Activated T-cell treated with anti-CD3 and anti-CD28 coated beads for 48 hours (primary cell): ENCODE results near the gene ZSWIM1.

ENCODE experiments used
- DNase-seq: peaks from one replicate; pipeline ENCODE4 v3.0.0-alpha.2; 2020; ENCODE audit warnings: low read depth

ZSWIM1 gene

DNA sequence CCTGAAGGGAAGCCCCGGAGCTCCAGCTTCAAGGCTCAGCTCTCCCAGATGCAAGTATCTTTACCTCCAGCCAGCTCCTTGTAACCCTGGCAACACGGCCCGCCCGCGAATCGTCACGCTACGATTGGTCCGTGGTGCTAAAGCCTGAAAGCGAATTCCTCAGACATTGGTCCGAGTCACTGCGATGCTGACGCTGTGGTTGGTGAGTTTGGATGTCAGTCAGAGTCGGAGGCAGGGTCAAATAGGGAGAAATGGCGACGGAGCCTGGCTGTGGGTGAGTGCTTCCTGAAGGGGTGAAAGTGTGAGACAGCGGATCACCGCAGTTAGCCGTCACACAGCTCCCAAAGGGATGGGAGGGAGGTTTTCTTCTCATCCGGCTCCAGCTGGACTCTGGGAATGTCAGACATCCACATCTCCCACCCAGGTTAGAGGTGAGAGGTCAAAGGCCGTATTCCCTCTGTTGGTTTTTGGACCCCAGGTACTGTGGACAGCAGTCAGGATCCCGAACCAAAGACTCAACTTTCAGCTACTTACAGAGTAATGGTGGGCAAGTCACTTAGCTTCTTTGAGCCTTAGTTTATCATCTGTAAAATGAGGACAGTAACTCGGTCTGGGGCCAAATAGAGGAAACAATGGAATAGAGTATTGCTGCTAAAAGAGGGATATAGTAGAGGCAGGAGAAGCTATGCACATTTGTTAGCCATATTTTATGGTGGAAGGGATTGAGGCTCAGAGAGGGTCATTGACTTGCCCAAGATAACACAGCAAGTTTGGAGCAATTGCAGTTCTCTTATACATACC lies at the start of gene ZSWIM1:
Gene ZSWIM1 (plus strand): TSS at position 240 of the 801 bp plus-strand sequence. CDS start 1,366 bp downstream, outside the sequence.
- DNase-seq, result peak; percentile 96

DNA sequence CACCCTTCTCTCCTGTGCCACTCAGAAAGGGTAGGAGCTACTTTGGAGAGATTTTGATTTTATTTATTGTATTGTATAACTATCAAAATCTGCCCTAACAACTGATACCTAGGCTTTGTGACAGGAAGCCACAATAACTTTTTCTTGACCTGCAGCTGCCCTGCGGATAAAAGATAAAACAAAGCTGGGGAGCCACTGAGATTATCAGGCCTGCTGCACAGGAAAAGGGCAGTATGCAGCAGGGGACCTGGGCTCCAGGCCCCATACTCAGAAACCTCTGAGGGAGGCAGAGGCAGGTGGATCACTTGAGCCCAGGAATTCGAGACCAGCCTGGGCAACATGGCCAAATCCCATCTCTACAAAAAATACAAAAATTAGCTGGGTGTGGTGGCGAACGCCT lies 48.4 kb upstream of the ZSWIM1 start:
- no peak for DNase-seq

DNA sequence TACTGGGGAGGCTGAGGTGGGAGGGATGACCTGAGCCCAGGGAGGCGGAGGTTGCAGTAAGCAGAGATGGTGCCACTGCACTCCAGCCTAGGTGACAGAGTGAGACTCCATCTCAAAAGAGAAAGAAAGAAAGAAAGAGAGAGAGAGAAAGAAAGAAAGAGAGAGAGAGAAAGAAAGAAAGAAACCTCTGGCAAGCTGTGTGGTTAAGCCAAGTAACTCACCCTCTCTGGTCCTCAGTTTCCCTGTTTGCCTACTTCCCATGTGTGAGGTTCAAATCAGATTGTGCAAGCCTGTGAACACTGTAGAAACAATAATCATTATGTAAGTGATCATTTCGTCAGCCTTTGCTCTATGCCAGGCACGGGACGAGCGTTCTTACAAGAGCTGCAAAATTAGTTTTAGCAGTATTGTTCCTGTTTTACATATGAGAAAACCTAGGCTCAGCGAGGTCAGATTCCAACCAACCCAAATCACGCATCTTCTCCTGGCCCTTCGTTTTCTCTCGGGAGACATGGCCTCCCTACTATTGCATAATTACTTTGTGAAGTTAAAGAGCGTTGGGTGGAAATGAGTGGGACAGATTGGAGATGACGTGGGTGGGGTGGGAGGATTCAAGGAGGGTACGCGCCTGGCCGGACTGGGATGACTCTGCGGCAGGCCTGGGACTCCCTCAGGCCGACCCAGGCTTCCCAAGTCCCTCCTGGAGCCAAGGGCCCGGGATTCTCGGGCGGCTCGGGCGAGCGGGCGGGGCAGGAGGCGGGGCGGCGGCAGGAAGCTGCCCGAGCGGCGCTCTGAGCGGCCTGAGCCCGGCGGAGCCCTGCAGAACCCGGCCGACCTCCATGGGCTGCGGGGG lies 47.8 kb upstream of the ZSWIM1 start, which contains the start of gene SNX21:
Gene SNX21 (plus strand): TSS at position 770 of the 853 bp plus-strand sequence. CDS start 121 bp downstream, outside the sequence.
- peak; percentile 15 for DNase-seq

DNA sequence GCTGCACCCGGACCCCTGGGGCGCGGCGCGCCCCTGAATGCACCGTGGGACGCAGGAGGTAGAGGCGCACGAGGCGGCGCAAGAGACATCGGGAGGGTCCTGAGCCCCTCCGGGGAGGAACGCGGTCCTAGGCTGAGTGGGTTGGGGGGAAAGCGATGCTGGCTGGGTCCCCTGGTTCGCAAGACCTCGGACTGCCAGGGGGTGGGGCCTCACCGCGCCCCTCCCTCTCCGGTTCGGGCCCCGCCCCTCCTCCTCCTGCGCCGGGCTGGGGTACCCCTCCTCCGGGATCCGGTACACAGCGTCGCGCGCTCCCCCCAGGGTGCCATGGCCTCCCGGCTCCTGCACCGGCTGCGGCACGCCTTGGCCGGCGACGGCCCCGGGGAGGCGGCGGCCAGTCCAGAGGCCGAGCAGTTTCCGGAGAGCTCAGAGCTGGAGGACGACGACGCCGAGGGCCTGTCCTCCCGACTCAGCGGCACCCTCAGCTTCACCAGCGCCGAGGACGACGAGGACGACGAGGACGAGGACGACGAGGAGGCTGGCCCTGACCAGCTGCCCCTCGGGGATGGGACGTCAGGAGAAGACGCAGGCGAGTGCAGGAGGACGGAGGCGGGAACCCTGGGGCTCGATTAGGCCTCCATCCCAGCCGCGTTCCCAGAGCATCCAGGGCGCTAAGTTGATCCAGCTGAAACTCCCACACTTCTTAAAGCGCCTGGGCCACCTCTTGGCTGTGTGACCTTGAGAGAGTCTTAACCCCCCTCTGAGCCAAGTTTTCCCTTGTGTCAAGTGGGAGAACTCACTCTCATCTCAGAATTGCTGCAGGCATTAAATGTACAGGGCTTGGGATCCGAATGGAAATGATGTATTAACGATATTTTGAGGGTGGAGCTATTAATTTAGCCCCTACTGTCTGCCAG lies 46.9 kb upstream of the ZSWIM1 start:
- peak; percentile 38 for DNase-seq

DNA sequence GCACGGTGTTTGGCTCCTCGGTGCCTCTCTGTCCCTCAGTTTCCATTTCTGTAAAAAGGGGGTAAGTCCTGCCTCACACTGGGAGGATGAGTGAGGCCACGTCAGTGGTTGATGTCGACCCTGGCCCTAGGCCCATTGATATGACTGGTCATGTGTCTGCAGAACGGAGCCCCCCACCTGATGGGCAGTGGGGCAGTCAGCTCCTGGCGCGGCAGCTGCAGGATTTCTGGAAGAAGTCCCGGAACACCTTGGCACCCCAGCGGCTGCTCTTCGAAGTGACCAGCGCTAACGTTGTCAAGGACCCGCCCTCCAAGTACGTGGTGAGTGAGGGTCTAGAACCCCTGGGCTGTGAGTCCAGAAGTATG lies 46.2 kb upstream of the ZSWIM1 start:
- DNase-seq, result no peak

DNA sequence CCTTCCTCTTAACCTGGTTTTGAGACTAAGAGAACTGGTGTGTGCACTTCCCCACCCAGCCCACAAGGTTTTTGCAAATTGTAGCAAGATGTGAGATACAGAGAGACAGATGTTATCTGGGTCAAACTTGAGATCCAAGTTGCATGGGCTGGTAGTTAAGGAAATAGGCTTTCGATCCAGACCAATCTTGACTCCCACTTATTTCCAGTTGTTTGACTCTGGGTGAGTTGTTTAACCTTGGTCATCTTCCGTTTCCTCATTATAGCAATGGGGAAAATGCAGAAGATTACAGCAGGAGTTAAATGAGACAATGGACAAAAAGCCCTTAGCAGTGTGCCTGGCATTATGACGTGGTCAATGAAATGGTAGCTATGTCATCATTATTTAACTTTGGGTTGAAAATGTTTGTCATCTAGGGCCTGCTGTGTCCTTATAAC lies 45.7 kb upstream of the ZSWIM1 start:
- no peak for DNase-seq

DNA sequence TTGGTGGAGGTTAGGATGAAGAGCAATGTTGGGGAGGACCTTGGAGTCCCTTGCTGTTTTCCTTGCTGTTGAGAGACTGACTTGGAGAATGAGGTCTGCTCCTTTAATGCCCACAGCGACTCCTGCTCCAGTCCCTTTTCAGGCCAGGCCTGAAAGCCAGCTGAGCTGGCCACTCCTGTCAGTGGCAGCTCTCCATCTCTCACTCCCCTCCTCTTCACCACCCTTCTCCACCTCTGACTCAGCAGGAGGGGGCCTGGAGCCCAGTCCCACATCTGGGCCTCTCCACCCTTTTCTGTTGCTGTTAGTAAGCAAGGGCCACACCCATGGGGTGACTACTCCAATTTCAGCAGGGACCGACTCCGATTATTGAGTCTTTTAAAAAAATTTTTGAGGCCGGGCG lies 45.2 kb upstream of the ZSWIM1 start:
- DNase-seq, result no peak

DNA sequence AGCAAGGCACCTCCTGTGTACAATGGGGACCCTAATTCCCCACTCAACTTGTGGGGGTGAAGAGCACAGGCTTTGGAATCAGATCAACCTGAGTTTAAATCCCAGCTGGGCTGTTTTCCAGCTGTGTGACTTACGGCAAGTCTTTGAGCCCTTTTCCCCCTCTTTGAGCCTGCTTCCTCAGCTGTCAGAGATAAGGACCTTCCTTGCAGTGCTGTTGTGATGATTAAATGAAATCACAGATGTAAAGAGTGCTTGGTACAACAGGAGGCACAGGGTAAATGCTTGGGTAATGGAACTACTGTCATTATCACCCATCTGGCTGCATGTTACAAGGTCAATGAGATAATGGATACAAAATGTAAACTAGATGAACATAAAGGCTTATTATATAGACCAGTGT lies 44.2 kb upstream of the ZSWIM1 start:
- no peak for DNase-seq

DNA sequence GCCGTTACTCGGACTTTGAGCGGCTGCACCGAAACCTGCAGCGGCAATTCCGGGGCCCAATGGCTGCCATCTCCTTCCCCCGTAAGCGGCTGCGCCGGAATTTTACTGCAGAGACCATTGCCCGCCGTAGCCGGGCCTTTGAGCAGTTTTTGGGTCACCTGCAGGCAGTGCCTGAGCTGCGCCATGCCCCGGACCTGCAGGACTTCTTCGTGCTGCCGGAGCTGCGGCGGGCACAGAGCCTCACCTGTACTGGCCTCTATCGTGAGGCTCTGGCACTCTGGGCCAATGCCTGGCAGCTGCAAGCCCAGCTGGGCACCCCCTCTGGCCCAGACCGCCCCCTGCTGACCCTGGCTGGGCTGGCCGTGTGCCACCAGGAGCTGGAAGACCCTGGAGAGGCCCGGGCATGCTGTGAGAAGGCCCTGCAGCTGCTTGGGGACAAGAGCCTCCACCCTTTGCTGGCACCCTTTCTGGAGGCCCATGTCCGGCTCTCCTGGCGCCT lies 40.3 kb upstream of the ZSWIM1 start:
- DNase-seq, result no peak

DNA sequence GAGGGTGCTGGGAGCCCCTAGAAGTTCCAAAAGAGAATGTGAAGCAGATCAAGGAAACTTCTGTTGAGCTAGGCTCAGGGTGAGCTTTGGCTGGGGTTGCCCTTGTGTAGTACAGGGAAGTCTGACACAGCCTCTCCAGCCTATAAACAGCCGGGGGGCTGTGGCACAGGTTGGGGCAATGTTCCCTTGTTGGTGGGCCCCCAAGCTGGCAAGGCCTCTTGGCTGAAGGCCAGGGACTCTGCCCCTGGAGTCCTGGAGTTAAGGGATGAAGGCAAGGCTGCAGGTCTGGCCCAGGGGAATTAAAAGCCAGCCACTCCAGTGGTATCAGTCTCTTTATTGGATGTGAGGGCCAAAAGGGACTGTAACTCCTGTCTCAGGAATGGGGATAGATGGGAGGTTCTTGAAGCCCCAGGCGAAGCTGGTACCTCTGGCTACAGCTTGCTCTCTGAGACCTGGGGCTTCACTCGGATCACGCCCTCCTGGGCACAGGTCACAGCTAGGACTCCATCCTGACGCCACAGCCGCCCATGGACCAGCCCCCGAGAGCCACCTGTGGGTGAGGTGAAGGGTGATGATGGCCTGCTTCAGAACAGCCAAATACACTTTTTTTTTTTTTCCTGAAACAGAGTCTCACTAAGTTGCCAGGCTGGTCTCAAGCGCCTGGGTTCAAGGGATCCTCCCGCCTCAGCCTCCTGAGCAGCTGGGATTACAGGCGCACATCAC lies 39.5 kb upstream of the ZSWIM1 start:
- DNase-seq, result no peak

DNA sequence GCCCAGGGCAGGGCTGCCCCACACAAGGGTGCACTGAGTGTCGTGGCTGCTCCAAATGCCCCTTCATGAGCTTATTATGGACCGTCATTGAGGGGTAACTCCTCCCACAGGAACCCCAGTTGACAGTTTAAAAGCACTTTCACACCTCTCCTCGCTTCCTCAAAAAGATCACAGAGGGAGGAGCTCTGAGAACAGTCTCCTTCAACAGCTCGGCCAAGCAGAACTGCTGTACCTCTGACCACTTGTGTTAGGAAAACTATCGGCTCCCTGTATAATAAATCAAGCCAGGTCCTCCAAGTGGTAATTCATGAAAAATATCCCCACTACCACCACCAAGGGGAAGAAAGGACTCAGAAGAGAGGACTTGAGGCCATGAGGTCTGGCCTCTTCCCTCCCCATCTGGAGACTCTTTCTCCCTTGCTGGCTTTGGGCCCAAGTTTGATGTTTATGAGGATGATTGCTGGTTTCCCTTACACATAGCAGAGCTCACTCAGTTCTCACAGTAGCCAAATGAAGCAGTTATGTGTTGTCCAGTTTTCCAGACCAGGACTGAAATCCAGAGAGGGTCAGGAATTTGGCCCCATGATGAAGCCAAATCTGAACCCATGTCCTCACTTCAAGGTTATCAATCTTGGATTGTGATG lies 38.7 kb upstream of the ZSWIM1 start:
- no peak for DNase-seq

DNA sequence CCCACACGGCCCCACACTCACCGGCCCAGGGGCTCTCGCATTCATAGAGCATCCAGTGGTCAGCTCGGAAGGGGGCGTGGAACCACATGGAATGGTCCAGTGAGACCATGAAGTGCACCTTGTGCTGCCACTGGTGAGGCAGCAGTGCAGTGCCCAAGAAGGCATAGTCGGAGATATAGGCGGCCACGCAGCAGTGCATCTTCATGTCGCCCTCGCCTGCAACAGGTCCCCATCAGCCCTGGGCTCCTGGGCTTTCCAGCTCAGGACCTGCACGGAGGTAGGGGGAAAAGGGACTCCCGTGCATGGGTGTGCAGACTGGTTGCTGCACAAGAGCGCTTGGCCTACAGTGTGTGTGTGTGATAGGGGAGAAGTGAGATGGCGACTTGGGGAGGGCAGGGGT lies 37.5 kb upstream of the ZSWIM1 start:
- DNase-seq, result no peak

DNA sequence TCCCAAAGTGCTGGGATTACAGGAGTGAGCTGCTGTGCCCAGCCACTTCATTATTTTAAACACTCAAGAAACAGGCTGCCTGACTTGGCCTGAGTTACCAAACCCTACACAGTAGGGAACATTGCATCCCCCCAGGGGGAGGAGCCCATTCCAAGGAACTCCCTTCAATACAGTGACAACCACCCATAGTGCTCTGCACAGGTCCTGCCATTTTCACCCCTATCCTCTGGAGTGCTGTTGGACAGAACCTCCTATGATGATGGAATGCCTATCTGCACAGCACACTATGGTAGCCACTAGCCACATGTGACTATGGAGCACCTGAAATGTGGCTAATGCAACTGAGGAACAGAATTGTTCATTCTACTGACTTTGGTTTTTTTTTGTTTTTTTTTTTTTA lies 35.6 kb upstream of the ZSWIM1 start:
- DNase-seq, result no peak

DNA sequence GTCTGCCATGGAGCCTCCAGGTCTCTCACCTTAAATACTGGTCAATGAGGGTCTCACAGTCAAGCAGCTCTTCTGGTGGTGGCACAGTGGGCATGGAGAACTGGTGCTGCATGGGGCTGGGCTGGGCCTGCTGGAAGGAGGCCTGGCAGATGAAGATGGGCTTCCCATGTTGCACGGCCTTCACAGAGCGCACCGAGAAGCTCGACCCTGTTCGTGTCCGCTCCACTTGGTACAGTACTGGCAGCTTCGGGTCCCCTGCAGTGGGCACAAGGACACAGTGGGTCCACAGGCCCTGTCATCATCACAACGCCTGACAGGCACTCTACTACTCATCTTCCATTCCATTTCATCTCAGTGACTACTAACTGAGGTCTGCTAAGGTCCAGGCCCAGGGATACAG lies 32.6 kb upstream of the ZSWIM1 start:
- no peak for DNase-seq

DNA sequence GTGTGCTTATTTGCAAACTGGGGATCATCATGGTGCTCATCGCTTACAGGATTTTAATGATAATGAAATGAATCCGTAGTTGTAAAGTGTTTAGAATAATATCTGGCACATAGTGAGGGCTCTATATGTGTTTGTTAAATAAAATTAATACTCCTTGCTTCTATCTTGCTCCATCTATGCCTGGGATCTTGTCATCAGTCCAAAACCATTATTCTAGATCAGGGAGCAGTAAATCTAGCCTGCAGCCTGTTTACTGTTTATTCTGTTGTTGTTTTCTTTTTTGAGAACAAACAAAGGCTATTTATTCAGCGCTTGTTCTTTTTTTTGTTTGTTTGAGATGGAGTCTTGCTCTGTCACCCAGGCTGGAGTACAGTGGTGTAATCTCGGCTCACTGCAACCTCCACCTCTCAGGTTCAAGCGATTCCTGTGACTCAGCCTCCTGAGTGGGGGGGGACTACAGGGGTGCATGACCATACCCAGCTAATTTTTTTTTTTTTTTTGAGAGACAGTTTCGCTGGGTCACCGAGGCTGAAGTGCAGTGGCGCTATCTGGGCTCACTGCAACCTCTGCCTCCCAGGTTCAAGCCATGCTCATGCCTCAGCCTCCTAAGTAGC lies 32.0 kb upstream of the ZSWIM1 start:
- DNase-seq, result no peak

DNA sequence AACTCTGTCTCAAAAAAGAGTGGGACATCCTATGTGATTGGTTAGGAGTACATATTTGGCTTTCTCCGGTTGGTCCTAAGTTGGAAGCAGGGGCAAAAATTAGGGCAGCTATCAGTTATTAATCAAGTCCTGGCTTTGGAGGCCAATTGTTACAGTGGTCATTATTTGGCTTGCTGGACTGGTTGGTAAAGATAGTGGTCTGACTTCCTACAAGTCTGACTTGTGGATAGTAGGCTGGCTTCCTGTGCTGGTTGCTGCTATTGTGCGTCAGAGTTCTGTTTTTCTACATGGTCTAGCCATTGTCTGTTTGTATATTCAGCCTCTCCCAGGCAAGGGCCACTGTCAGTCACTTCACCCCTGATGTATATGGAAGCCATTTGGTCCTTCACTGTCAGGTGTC lies 30.8 kb upstream of the ZSWIM1 start:
- no peak for DNase-seq

DNA sequence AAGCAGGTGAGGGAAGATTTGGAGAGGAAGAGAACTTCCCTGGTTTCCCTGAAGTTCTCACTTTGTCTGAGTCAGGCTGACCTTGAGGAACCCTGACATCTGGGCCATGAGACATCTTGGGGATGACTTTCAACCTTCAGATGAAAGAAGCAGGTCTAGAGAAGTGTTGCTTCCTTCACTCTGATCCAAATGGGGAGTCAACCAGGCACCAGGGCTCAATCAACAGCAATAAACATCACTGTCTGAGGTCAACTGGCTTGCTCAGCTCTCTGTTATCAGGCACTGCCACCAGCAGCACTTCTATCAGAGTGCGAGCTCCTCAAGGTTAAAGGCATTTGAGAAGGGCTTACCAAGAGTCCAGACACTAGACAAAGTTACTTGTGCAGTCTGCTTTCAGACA lies 30.1 kb upstream of the ZSWIM1 start:
- no peak for DNase-seq

DNA sequence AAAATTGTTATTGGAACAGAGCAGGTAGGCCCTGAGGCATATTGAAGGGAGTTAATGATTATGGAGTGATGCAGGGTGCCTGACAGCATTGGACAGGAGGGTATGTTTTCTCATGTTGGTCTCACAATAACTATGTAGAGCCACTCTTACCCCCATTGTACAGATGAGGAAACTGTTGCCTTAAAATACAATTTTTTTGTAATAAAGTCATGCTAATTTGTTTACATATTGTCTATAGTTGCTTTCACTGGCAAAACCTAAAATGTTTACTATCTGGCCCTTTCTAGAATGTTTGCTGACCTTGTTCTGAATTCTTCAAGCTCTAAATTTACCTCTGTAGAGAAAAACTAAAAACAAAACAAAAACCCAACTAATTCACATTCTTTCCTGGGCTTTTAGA lies 29.5 kb upstream of the ZSWIM1 start:
- no peak for DNase-seq

DNA sequence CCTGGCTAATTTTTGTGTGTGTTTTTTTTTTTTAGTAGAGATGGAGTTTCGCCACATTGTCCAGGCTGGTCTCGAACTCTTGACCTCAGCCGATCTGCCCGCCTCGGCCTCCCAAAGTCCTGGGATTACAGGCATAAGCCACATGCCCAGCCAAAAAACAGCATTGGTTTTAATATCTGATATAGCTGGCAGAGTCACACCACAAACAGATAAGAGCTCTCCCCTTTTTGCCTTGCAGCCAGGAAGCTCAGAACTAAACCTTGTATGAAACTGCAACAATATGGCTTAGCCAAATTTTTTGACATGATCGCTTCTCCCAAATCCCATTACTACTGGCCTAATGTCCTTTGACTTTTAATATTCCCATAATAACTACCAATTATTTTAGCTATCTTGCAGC lies 28.7 kb upstream of the ZSWIM1 start:
- DNase-seq, result no peak

DNA sequence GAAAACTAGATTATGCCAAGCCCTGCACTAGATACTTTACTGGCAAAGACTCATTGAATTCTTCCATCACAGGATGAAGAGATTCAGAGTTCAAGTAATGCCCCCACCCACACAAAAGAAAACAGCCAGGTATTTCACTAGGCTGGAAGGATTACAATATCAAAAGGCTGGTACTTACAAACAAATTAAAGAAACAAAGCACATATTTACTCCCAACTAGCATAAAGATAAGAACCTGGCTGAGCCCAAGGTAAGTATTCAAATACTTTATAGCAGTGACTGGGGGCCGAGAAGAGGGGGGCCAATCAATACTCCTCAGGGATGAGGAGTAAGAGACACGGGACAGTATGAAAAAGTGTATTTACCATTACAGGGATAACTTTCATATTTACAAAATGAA lies 27.5 kb upstream of the ZSWIM1 start:
- no peak for DNase-seq
